Activated naive CD8-positive, alpha-beta T cell treated with anti-CD3 and anti-CD28 coated beads, Interleukin-2, amount 50 U/mL, for 24 hours (primary cell): Measurements from ENCODE around the gene SPECC1.
"Not testable (repeated sequence)": the region's sequence is repeated elsewhere in the genome, so short reads cannot be mapped to it uniquely, and the experiment has no call there.

Experiments
- ATAC-seq: fragments of 150-1000 bp; cut with Tn5 transposase; one replicate; pipeline ENCODE4 v1.10.0; 2021
- DNase-seq: peaks from one replicate; pipeline ENCODE4 v3.0.0; 2021
- H3K27ac Mint-ChIP-seq: one replicate; pipeline ENCODE4 v1.8.0; 2021; ENCODE audit warnings: mild to moderate bottlenecking, mixed read lengths
- H3K27me3 Mint-ChIP-seq: one replicate; pipeline ENCODE4 v1.8.0; 2021; ENCODE audit warnings: mixed read lengths
- H3K36me3 Mint-ChIP-seq: one replicate; pipeline ENCODE4 v1.8.0; 2021; ENCODE audit warnings: low read depth, mixed read lengths
- H3K4me1 Mint-ChIP-seq: one replicate; pipeline ENCODE4 v1.8.0; 2021; ENCODE audit warnings: mixed read lengths
- H3K4me3 Mint-ChIP-seq: one replicate; pipeline ENCODE4 v1.8.0; 2021; ENCODE audit warnings: mild to moderate bottlenecking, moderate library complexity, mixed read lengths
- H3K9me3 Mint-ChIP-seq: one replicate; pipeline ENCODE4 v1.8.0; 2021; ENCODE audit warnings: mixed read lengths

The SPECC1 gene, protein sequence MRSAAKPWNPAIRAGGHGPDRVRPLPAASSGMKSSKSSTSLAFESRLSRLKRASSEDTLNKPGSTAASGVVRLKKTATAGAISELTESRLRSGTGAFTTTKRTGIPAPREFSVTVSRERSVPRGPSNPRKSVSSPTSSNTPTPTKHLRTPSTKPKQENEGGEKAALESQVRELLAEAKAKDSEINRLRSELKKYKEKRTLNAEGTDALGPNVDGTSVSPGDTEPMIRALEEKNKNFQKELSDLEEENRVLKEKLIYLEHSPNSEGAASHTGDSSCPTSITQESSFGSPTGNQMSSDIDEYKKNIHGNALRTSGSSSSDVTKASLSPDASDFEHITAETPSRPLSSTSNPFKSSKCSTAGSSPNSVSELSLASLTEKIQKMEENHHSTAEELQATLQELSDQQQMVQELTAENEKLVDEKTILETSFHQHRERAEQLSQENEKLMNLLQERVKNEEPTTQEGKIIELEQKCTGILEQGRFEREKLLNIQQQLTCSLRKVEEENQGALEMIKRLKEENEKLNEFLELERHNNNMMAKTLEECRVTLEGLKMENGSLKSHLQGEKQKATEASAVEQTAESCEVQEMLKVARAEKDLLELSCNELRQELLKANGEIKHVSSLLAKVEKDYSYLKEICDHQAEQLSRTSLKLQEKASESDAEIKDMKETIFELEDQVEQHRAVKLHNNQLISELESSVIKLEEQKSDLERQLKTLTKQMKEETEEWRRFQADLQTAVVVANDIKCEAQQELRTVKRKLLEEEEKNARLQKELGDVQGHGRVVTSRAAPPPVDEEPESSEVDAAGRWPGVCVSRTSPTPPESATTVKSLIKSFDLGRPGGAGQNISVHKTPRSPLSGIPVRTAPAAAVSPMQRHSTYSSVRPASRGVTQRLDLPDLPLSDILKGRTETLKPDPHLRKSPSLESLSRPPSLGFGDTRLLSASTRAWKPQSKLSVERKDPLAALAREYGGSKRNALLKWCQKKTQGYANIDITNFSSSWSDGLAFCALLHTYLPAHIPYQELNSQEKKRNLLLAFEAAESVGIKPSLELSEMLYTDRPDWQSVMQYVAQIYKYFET

GRCh38 chr17:20009302-20010098 lies at the start of gene SPECC1:
Gene SPECC1, plus strand, starts transcription at chr17:20009359. Its CDS starts 87,293 bp downstream, at chr17:20096652.
- H3K27me3 Mint-ChIP-seq = peaks cover 63% of the 10 kb centered on the region
- H3K4me3 Mint-ChIP-seq = peak within 1 kb of the TSS; percentile 84
- peak; percentile 89 for DNase-seq
- H3K4me1 Mint-ChIP-seq = peaks cover 12% of the 10 kb centered on the region
- no peak within 1 kb of the TSS for H3K27ac Mint-ChIP-seq
- peak; percentile 99 for ATAC-seq
- H3K36me3 Mint-ChIP-seq = no peaks in the 10 kb centered on the region
- H3K9me3 Mint-ChIP-seq = no peaks in the 10 kb centered on the region

DNA sequence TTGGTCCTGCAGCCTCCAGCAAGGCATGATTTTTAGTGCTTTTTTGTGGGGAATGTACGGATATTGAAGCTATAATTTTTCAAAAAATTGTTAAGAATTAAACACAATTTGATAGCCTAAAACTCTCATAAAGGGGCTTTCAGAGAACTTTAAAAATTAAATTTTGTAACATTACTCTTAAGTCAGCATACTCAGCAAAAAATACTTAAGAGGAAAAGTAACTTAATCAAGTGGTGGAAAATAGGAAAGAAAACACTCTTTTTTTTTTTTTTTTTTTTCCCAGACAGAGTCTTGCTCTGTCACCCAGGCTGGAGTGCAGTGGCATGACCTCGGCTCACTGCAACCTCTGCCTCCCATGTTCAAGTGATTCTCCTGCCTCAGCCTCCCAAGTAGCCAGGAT lies 46.2 kb upstream of the SPECC1 start:
- H3K27ac Mint-ChIP-seq, DNase-seq, ATAC-seq, H3K27me3 Mint-ChIP-seq, H3K9me3 Mint-ChIP-seq, H3K4me3 Mint-ChIP-seq: not testable (repeated sequence)
- Mint-ChIP-seq H3K4me1 (peaks cover 19% of the 10 kb centered on the region), H3K36me3 (peaks cover 33% of the 10 kb centered on the region)

- H3K4me1 Mint-ChIP-seq = peaks cover 52% of the 10 kb centered on the region
- H3K4me3 Mint-ChIP-seq = no peak overlapping the region
- peak overlapping the region; percentile 57 for H3K27ac Mint-ChIP-seq
- ATAC-seq (no peak), DNase-seq (no peak)
- no peaks in the 10 kb centered on the region for H3K27me3 Mint-ChIP-seq
- H3K9me3 Mint-ChIP-seq = no peaks in the 10 kb centered on the region
- peaks cover 45% of the 10 kb centered on the region for H3K36me3 Mint-ChIP-seq
Observed at GRCh38 chr17:19973156-19973555, 36.0 kb upstream of the SPECC1 start.

DNA sequence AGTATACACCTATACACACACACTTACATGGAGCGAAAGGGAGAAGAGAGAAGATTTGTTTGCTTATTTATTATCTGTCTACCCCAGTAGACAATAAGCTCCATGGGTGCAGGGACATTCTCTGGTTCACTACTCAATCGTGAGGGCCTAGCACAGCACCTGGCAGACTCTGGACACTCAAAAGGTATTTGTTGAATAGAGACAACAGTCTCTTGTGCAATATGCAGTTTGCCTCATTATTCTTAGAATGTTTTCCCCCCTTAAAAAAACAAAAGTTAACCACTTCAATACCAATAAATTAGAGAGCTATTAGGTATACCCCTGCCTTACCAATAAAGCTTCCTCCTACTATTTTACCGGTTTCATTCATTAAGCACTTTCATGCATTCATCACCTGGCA lies 33.6 kb upstream of the SPECC1 start:
- no peak for DNase-seq
- peaks cover 52% of the 10 kb centered on the region for H3K4me1 Mint-ChIP-seq
- H3K36me3 Mint-ChIP-seq = peaks cover 29% of the 10 kb centered on the region

DNA sequence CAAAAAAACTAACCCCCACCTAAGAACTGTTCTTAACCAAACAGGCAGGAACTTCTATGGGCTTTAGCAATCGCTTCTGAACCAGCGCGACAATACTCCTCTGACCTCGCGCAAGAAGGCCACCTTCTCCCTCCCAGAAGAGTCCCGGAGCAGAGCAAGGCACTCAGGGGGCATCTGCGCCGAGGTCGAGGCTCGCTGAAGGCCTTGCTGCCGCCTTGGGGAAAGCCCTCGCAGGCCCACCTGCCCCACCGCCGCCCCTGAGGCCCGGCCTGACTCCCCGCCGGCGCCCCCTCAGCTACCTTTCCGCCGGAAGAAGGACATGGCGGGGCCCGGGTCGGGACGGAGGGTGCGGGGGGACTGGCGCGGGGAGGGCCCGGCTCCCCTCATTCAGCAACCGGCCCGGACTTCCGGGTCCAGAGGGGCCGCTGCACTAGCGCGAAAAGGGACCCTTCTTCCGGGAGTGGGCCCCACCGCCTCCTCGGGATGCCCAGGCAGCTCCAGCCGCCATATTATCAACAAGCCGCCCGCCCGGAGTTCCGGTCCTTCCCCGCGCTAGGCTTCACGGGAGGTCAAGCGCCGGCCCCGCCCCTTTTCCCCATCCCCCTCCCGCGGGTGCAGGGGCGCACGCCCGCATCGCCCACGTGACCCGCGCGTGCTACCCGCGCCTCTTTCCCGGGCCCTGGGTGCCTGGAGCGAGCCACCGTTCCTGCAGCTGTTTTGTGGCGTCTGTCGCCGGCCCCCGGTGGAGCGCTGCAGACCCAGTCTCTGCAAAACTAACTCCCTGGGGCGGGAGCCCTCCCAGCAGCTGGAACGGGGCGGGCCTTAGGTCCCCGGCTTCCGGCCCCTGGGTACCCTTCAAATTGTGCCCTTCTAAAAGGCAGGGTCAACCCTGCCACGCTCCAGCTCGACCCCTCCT lies 31.6 kb upstream of the SPECC1 start, which contains the start of gene AKAP10:
AKAP10 (minus strand) TSS at position 536 of the 916 bp plus-strand sequence; CDS start at position 387, 149 bp downstream.
- peak within 1 kb of the TSS; percentile 97 for H3K27ac Mint-ChIP-seq
- peaks cover 21% of the 10 kb centered on the region for H3K36me3 Mint-ChIP-seq

More for the DNA sequence above, 33.6 kb upstream of the SPECC1 start:
- peaks cover 5% of the 10 kb centered on the region for H3K9me3 Mint-ChIP-seq
- H3K27ac Mint-ChIP-seq = peak overlapping the region; percentile 7
- H3K4me3 Mint-ChIP-seq = peak overlapping the region; percentile 46
- H3K27me3 Mint-ChIP-seq = no peaks in the 10 kb centered on the region
- no peak for ATAC-seq

GRCh38 chr17:19978209-19978802 lies 30.9 kb upstream of the SPECC1 start:
- H3K9me3 Mint-ChIP-seq = peaks cover 5% of the 10 kb centered on the region
- ATAC-seq (peak; percentile 22), DNase-seq (peak; percentile 48)
- H3K36me3 Mint-ChIP-seq = peaks cover 14% of the 10 kb centered on the region
- peak overlapping the region; percentile 97 for H3K27ac Mint-ChIP-seq
- no peaks in the 10 kb centered on the region for H3K27me3 Mint-ChIP-seq
- H3K4me3 Mint-ChIP-seq = peak overlapping the region; percentile 94
- H3K4me1 Mint-ChIP-seq = peaks cover 44% of the 10 kb centered on the region

More for the DNA sequence above, 31.6 kb upstream of the SPECC1 start, which contains the start of gene AKAP10:
- ATAC-seq = peak; percentile 83
- H3K9me3 Mint-ChIP-seq = peaks cover 5% of the 10 kb centered on the region
- H3K4me3 Mint-ChIP-seq = peak within 1 kb of the TSS; percentile 94
- peaks cover 50% of the 10 kb centered on the region for H3K4me1 Mint-ChIP-seq
- no peaks in the 10 kb centered on the region for H3K27me3 Mint-ChIP-seq
- peak; percentile 99 for DNase-seq

DNA sequence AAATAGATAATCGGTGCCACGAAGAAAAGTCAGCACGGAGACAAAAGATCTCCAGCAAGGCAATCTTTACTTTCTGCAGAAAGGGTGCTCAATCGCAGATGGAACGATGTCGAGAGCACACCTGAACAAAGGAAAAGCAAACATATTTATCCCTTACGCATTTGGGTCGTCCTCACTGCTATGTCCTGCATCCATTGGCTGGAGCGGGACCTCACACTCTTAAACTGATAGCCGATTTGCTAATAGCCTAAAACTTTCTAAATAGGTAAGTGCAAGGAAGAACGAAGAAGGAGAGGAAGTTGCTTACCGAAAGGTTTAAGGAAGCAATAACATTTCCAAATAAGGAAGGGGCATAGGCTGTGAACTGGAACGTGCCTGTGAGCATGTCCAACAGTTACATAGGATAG lies 30.4 kb upstream of the SPECC1 start:
- Mint-ChIP-seq H3K9me3 (peaks cover 5% of the 10 kb centered on the region), H3K4me1 (peaks cover 40% of the 10 kb centered on the region), H3K27ac (peak overlapping the region; percentile 97), H3K36me3 (peaks cover 10% of the 10 kb centered on the region), H3K27me3 (no peaks in the 10 kb centered on the region), H3K4me3 (peak overlapping the region; percentile 94)
- no peak for DNase-seq
- ATAC-seq = no peak

DNA sequence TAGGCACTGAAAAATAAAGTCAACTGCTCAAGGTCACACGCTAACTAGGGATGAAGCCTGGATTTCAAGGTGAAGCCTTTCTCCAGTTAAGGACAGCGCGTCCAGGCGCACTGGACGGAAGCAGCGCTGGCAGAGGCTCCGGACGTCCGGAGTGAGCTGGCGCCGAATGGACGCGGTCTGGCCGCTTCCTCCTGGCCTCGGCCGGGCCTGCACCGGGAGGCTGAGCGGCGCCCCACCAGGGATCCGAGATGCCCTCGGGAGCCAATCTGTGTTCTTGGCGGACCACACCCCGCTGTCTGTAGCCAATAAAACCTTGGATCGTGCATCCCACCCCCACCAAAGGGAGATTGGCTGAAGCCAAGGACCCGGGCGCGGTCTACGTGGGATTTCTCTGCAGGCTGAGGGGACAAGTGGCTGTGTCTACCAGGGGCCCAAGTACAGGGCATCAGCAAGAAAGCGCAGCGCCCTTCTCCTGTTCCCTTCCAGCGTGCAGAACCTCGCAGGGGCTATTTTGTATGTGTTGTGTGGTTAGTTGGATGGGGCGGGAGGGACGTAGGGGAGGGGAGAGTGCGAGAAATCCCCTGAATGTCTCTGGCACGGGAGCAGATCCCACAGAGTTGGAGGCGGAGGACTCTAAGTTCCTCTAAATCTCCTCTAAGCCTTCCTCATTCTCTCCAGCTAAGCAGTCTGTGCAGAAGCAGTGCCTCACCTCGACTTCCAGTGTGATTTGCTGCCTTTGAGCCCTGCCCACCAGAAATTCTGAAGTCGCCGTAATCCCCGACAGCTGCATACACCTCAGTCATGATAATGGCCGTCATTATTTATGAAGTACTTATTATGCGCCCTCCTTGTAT lies 29.0 kb upstream of the SPECC1 start:
- no peak overlapping the region for H3K4me3 Mint-ChIP-seq
- H3K27ac Mint-ChIP-seq = no peak overlapping the region
- peaks cover 5% of the 10 kb centered on the region for H3K9me3 Mint-ChIP-seq
- peaks cover 7% of the 10 kb centered on the region for H3K36me3 Mint-ChIP-seq
- H3K4me1 Mint-ChIP-seq = peaks cover 31% of the 10 kb centered on the region
- ATAC-seq (no peak), DNase-seq (no peak)
- H3K27me3 Mint-ChIP-seq = no peaks in the 10 kb centered on the region

DNA sequence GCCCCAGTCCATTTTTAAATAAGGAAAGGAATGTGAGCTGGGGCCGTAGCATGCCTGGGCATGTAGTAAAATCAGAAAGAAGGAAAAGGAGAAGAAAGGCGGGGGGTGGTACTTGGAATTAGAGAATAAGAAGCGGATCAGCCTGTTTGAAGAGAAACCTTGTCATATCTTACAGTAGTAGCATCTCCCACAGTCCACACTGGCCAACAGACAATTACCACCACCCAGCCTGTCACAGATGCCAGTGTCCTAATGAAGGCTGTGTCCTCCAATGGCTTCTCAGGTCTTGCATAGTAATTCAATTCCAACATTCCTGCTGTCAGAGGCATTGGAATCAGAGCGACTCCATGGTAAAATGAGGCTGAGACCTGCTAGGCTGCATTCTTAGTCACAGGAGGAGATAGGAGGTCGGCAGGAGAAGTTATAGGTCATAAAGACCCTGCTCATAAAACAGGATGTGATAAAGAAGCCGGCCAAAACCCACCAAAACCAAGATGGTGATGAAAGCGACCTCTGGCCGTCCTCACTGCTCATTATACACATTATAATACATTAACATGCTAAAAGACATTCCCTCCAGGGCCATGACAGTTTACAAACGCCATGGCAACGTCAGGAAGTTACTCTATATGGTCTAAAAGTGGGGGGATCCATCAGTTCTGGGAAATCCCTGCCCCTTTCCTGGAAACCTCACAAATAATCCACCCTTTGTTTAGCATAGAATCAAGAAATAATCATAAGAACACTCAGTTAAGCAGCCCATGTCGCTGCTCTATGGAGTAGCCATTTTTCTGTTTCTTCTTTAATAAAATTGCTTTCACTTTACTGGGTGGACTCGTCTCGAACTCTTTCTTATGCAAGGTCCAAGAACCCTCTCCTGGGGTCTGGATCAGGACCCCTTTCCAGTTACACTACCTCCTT lies 22.0 kb upstream of the SPECC1 start:
- no peaks in the 10 kb centered on the region for H3K9me3 Mint-ChIP-seq
- H3K27me3 Mint-ChIP-seq = peaks cover 4% of the 10 kb centered on the region
- no peak overlapping the region for H3K4me3 Mint-ChIP-seq
- ATAC-seq (no peak), DNase-seq (no peak)
- peaks cover 1% of the 10 kb centered on the region for H3K4me1 Mint-ChIP-seq
- no peaks in the 10 kb centered on the region for H3K36me3 Mint-ChIP-seq
- no peak overlapping the region for H3K27ac Mint-ChIP-seq

GRCh38 chr17:19987897-19988296 lies 21.3 kb upstream of the SPECC1 start:
- Mint-ChIP-seq H3K27ac (no peak overlapping the region), H3K27me3 (peaks cover 5% of the 10 kb centered on the region), H3K4me1 (no peaks in the 10 kb centered on the region), H3K9me3 (no peaks in the 10 kb centered on the region), H3K36me3 (no peaks in the 10 kb centered on the region), H3K4me3 (no peak overlapping the region)
- ATAC-seq = no peak
- DNase-seq = no peak

- Mint-ChIP-seq H3K36me3 (no peaks in the 10 kb centered on the region), H3K9me3 (no peaks in the 10 kb centered on the region), H3K4me3 (no peak overlapping the region), H3K27me3 (peaks cover 7% of the 10 kb centered on the region), H3K27ac (no peak overlapping the region), H3K4me1 (no peaks in the 10 kb centered on the region)
- ATAC-seq (no peak), DNase-seq (no peak)
Observed at GRCh38 chr17:19991252-19991885, 17.8 kb upstream of the SPECC1 start.
